ENCODE measurements around the gene SP2.

Gene SP2

DNA sequence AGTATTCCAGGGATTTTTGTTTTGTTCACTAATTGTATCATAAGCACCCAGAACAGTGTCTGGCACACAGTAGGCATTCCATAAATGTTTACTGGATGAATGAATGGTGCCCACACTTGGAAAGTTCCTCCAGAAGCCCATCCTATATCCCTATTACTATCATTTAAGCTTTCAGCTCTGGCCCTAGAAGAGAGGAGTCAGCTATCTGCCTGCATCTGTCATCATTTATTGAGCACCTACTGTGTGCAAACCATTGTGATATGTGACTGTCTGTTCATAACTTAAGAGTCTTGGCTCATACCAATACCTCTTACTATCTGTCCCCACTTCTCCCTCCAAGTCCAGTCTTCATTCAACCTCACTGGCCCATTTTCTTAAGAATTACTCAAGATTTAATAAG is 25.0 kb upstream of the SP2 start:
- no peak for DNase-seq

DNA sequence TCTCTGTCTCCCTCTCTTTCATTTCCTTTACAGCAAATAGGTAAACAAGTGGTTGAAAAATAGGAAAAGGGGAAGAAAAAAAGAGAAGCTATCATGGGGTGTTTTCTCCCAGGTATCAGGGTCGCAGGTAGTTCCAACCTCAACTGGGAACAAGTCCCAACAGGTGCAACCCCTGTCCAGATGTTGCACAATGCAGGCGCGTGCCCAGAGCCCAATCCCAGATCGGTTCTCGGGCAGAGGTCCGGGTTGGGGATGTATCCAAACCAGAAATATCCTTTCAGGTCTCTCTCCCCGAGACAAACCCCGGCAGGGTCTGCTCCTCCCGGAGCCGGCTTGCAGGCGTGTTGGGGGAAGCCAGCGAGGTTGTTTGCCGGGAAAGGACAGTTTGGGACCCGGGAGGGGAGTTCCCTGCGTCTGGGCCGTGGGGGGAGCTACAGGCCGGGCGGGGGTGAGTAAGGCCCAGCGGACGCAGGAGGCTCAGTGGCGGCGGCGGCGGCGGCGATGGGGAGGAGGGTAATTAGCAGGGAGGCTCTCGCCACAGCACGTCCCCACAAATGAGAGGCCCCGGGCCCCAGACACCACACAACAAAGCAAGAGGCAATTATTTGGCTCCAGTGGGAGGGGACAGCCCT is 23.9 kb upstream of the SP2 start:
- no peak for DNase-seq

- DNase-seq, result no peak
These were observed 23.3 kb upstream of the SP2 start for GRCh38 chr17:47872651-47873161.

GRCh38 chr17:47873200-47874090 is 22.6 kb upstream of the SP2 start:
- no peak for DNase-seq

GRCh38 chr17:47875011-47875985 is 20.7 kb upstream of the SP2 start:
- DNase-seq, result no peak

GRCh38 chr17:47877368-47878034 is 18.5 kb upstream of the SP2 start:
- DNase-seq, result no peak

GRCh38 chr17:47878203-47879027 is 17.6 kb upstream of the SP2 start:
- DNase-seq, result no peak

GRCh38 chr17:47879028-47879585 is 16.9 kb upstream of the SP2 start:
- DNase-seq, result no peak

- DNase-seq, result no peak
These were observed 16.1 kb upstream of the SP2 start for GRCh38 chr17:47879776-47880454.

- DNase-seq, result no peak
These were observed 13.8 kb upstream of the SP2 start for GRCh38 chr17:47882247-47882646.

DNA sequence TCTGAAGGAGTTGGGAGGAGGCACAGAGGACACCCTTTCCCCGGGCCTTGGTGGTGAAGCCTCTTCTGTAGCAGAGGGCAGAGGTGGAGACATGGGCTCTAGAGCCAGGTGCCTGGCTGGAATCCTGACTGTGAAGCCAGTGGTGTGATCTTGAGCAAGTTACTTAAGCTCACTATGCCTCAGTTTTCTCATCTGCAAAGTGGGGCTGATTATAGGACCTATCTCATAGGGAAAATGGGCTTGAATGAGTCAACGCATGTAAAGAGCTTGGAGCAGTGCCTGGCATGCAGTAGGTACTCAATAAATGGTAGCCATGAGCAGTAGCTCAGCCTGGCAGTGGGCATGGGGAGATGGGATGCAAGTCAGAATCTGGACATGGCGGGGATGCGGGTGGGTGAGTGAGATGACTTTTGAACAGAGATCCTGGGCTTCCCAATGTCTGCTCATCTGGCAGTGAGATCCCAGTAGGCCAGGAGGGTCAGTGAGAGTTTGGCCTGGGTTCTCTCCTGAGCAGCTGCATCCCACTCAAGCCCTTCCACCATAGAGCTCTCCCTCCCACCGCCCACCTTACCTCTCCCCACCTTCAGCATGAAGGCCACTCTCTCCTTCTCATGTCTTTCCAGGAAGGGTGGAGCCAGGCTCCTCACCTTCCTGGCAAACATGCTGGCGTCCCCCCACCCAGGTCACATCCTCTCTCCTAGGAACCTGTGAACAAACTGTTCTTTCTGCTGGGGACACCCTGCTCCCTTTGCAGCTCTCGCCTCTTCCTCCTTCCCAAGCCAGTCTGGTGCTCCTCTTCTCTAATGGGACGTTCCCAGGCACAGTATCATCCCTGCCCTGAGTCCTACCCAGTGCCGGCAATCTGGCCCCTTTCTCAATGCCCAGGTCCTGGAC is 13.1 kb upstream of the SP2 start:
- no peak for DNase-seq

DNA sequence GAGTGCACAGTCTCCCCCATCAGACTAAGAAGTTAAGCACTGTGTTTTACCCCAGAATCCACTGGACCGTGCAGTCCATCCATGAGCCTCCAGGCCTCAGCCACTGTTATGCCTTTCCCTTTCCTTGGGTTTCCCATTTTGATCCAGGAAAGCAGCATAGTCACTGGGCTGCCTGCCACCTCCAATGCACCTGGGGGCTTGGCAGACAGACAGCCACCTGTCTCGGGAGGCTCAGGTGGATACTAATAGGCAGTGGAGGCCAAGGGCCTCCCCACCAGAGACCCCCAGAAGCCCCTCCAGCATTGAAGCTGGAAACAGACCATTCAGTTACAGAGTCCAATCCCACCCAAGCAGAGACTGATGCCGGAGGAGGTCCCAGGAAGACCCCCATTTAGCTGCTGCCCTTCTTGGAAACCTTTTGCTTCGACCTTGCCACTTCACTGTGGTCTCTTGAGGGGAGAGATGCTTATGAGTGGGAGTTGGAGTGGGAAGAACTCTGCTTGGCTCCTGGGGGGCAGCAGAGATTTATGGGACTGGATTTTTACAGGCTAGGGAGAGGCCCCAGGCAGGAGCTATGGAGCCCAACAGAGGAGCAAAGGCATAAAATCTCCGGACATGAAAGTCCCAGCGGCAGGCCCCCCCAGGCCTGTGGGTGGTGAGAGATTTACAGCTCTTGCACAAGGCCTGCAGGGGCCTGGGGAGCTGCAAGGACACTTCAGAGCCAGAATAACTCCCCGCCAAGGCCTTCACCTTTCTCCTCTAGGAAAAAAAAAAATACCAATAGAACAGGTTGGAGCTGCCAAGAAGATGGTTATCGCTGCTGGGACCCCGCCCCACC is 12.2 kb upstream of the SP2 start:
- no peak for DNase-seq

- no peak for DNase-seq
These were observed 11.7 kb upstream of the SP2 start for GRCh38 chr17:47884427-47884740.

DNA sequence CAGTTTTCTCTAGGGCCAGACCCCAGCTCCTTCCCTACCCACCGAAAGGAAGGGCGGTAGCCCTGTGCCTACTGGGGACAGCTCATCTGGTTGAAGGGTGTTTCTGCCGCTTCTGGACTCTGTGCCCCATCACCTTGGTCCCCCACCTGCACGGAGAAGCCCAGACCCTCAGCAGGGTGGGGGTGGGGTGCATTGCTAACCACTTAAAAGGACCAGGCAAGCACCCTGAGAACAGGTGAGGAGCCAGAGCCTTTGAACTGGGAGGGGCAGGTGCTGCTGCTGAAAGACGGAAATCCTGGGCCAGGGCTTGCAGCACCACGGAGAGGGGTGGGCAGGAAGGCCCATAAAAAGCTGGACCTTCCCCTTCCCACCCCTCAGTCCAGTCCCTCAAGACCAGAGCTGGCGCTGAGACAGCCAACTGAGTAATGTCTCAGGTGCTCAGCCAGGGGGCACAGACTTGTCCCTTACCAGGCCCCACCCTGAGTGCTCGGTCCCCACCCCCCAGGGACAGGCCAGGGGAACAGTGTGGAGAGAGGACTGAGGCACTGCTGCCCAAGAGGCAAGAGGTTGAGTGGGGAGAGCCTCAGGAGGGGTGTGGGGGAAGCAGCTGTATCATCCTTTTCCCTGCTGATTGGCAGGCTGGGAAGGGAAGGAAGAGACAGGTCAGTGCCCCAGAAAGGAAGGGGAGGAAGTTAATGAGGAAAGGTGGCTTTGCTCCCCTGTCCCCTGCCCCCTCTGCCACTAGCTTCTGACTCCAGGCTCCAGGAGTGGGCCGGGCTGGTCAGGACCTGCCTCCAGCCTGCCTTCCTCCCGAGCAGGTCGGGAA is 10.9 kb upstream of the SP2 start:
- no peak for DNase-seq

GRCh38 chr17:47888293-47888692 is 7.7 kb upstream of the SP2 start:
- DNase-seq, result no peak

DNA sequence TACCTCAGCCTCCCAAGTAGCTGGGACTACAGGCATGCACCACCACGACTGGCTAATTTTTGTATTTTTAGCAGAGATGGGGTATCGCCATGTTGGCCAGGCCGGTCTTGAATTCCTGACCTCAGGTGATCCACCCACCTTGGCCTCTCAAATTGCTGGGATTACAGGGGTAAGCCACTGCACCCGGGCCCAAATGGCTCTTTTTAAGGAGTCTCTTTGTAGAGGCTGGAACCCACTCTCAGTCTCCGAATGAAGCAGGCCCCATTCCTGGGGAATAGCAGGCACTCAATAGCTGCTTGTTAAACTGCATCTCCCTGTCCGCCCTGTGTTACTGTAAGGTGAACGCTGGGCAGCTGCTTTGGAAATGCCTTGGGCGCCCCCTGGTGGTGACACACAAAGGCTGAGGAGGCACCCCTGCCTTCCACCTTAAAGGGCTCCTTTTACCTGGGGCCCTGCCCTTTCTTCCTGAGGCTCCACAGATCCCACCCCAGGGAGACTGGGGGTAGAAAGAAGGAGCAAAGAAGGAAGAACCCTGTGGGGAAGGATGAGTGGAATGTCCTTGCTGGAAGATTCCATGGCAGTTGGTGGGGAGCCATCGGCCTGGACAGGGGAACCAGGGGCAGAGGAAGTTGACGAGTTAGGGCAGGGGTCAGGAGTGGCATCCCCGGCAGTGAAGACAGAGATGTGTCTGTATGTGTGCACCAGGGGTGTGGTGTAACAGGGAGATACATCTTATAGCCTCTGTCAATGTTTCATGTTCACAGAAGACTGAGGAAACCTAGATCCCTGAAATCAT is 6.1 kb upstream of the SP2 start:
- peak; percentile 97 for DNase-seq

GRCh38 chr17:47891545-47892088 is 4.4 kb upstream of the SP2 start:
- no peak for DNase-seq
